HCT116 (cell line): ENCODE results near the gene NENF. TPM values are rescaled to one million over a fixed set of nuclear protein-coding genes. Genes with fewer than 3 reads are reported as not detected.
A peak's percentile ranks its signal among the peaks of the same experiment; 100 is the strongest.

Experiments
- ATAC-seq: fragments of 200-7000 bp; cut with Tn5 transposase; 2 replicates; pipeline ENCODE4 v1.9.1; 2020; ENCODE audit warnings: mild to moderate bottlenecking, moderate library complexity
- BruUV-seq: library from RNA; stranded (reverse); fragments of 400-500 nt; replicated peaks from 2 replicates; lab custom pipeline; 2021; lab: Mats Ljungman, UMichigan
- CTCF ChIA-PET: fragments of 300-600 bp; sonication (Branson Sonifier 250); formaldehyde crosslinking; loops from one replicate; lab custom pipeline; 2021; ENCODE audit warnings: antibody characterized with exemption; lab: Charles Lee
- POLR2A ChIA-PET: fragments of 300-600, 350-600 bp; sonication (Branson Sonifier 250); formaldehyde crosslinking; loops from one replicate; lab custom pipeline; 2021; ENCODE audit warnings: antibody characterized with exemption; lab: Charles Lee
- RAD21 ChIA-PET, 2 experiments: fragments of 300-600 bp; sonication (Branson Sonifier 250); formaldehyde crosslinking; loops; one replicate each; lab custom pipeline; 2023; ENCODE audit warnings: low total read pairs in 2 of 2; ENCODE audit not compliant: uncharacterized antibody in 2 of 2, unreplicated experiment in 2 of 2, low non-redundant PET in 1 of 2; lab: Charles Lee
- DNase-seq: peaks from one replicate; pipeline ENCODE4 v3.0.0-alpha.2; 2010; ENCODE audit warnings: low read depth, low spot score
- H2AFZ ChIP-seq: fragments of 200-600 bp; shearing (Covaris generic), sonication (generic); 2 replicates; pipeline ENCODE4 v1.6.1; 2017; ENCODE audit warnings: low read depth, mixed run types, mixed read lengths, antibody characterized with exemption, low read length; ENCODE audit not compliant: poor library complexity, severe bottlenecking
- H3K27ac ChIP-seq: 2 replicates; pipeline ENCODE4 v1.5.1; 2012; ENCODE audit warnings: low read depth, low read length
- H3K27me3 ChIP-seq: fragments of 200-600 bp; sonication (generic); 2 replicates; pipeline ENCODE4 v1.6.1; 2016; ENCODE audit warnings: mixed run types, low read length, mixed read lengths; ENCODE audit not compliant: insufficient read depth
- H3K36me3 ChIP-seq, 2 experiments: fragments of 200-500 bp in 1 of 2; fragments of 200-600 bp in 1 of 2; sonication (Bioruptor generic) in 1 of 2; sonication (generic) in 1 of 2; 2 replicates each; pipeline versions ENCODE4 v1.5.1 to v1.6.1; 2014 to 2016; ENCODE audit warnings: low read length in 2 of 2, inconsistent platforms in 1 of 2, mixed read lengths in 1 of 2, mixed run types in 1 of 2; ENCODE audit not compliant: insufficient read depth in 2 of 2, control insufficient read depth in 1 of 2
- H3K4me1 ChIP-seq, 2 experiments: fragments of 200-600 bp in 1 of 2; sonication (generic) in 1 of 2; 2 replicates each; pipeline versions ENCODE4 v1.5.1 to v1.6.1; 2012 to 2017; ENCODE audit warnings: low read length in 2 of 2, inconsistent platforms in 1 of 2, mild to moderate bottlenecking in 1 of 2, mixed read lengths in 1 of 2, mixed run types in 1 of 2, moderate library complexity in 1 of 2; ENCODE audit not compliant: insufficient read depth in 2 of 2, control insufficient read depth in 1 of 2
- H3K4me2 ChIP-seq: fragments of 200-600 bp; sonication (generic); 2 replicates; pipeline ENCODE4 v1.6.1; 2017; ENCODE audit warnings: mixed run types, low read length, mixed read lengths
- H3K4me3 ChIP-seq, 2 experiments: fragments of 200-600 bp in 1 of 2; sonication (generic) in 1 of 2; replicated peaks in 1 of 2; 2 replicates each; pipeline ENCODE4 v1.5.1; 2011 to 2016; ENCODE audit warnings: low read length in 2 of 2, control low read depth in 1 of 2, low read depth in 1 of 2, mild to moderate bottlenecking in 1 of 2, mixed read lengths in 1 of 2, mixed run types in 1 of 2
- H3K79me2 ChIP-seq: fragments of 200-600 bp; sonication (generic); 2 replicates; pipeline ENCODE4 v1.6.1; 2017; ENCODE audit warnings: mild to moderate bottlenecking, mixed run types, low read length, moderate library complexity, mixed read lengths; ENCODE audit not compliant: insufficient read depth
- H3K9ac ChIP-seq: fragments of 200-600 bp; sonication (generic); 2 replicates; pipeline ENCODE4 v1.6.1; 2016; ENCODE audit warnings: low read length, mixed read lengths
- H3K9me2 ChIP-seq: fragments of 200-600 bp; sonication (generic), shearing (Covaris generic); 2 replicates; pipeline ENCODE4 v1.6.1; 2017; ENCODE audit warnings: mixed run types, mild to moderate bottlenecking, moderate library complexity; ENCODE audit not compliant: insufficient read depth
- H3K9me3 ChIP-seq, 2 experiments: fragments of 200-500 bp in 1 of 2; fragments of 200-600 bp in 1 of 2; sonication (Bioruptor generic) in 1 of 2; sonication (generic) in 1 of 2; 2 replicates each; pipeline ENCODE4 v1.6.1; 2014 to 2017; ENCODE audit warnings: low read length in 2 of 2, mixed read lengths in 2 of 2, inconsistent platforms in 1 of 2, low read depth in 1 of 2, mild to moderate bottlenecking in 1 of 2, mixed run types in 1 of 2, moderate library complexity in 1 of 2; ENCODE audit not compliant: control insufficient read depth in 1 of 2, insufficient read depth in 1 of 2
- H4K20me1 ChIP-seq: fragments of 200-600 bp; sonication (generic), shearing (Covaris generic); 2 replicates; pipeline ENCODE4 v1.6.1; 2017; ENCODE audit warnings: mixed run types, mild to moderate bottlenecking, moderate library complexity; ENCODE audit not compliant: insufficient read depth
- ATF3 ChIP-seq: IDR thresholded peaks from 2 replicates; pipeline ENCODE4 v1.6.1; 2012
- CBX3 ChIP-seq: IDR thresholded peaks from 2 replicates; pipeline ENCODE4 v1.6.1; 2012; ENCODE audit warnings: low read depth
- EGR1 ChIP-seq: IDR thresholded peaks from 2 replicates; pipeline ENCODE4 v1.6.1; 2012; ENCODE audit warnings: low read depth
- ELF1 ChIP-seq: IDR thresholded peaks from 2 replicates; pipeline ENCODE4 v1.6.1; 2012; ENCODE audit warnings: low read depth, borderline replicate concordance
- EZH2 ChIP-seq: fragments of 200-600 bp; sonication (generic); IDR thresholded peaks from 2 replicates; pipeline ENCODE4 v1.6.1; 2017; ENCODE audit warnings: antibody characterized with exemption, mixed run types
- EZH2phosphoT487 ChIP-seq: fragments of 200-600 bp; IDR thresholded peaks from 2 replicates; pipeline ENCODE4 v1.6.1; 2018; ENCODE audit warnings: antibody characterized with exemption, borderline replicate concordance
- JUND ChIP-seq: IDR thresholded peaks from 2 replicates; pipeline ENCODE4 v1.6.1; 2012
- POLR2A ChIP-seq: IDR thresholded peaks from 2 replicates; pipeline ENCODE4 v1.7.0; 2011; ENCODE audit warnings: borderline replicate concordance; ENCODE audit not compliant: insufficient read depth, insufficient read length; ENCODE audit errors: extremely low read depth
- POLR2AphosphoS5 ChIP-seq: IDR thresholded peaks from 2 replicates; pipeline ENCODE4 v1.6.1; 2011; ENCODE audit warnings: mild to moderate bottlenecking, low read depth, low read length, moderate library complexity
- RAD21 ChIP-seq: IDR thresholded peaks from 2 replicates; pipeline ENCODE4 v1.6.1; 2012; ENCODE audit warnings: low read depth, mild to moderate bottlenecking
- REST ChIP-seq: IDR thresholded peaks from 2 replicates; pipeline ENCODE4 v1.6.1; 2012; ENCODE audit warnings: low read depth
- SIN3A ChIP-seq: IDR thresholded peaks from 2 replicates; pipeline ENCODE4 v1.6.1; 2012; ENCODE audit warnings: low read depth
- SRF ChIP-seq: IDR thresholded peaks from 2 replicates; pipeline ENCODE4 v1.6.1; 2012; ENCODE audit warnings: low read depth
- TCF7L2 ChIP-seq: IDR thresholded peaks from 2 replicates; pipeline ENCODE4 v1.7.0; 2011; ENCODE audit warnings: borderline replicate concordance, inconsistent platforms; ENCODE audit not compliant: insufficient read depth, insufficient read length; ENCODE audit errors: extremely low read depth
- ZNF274 ChIP-seq: fragments of 200-500 bp; sonication (Bioruptor generic); IDR thresholded peaks from 2 replicates; pipeline ENCODE4 v1.6.1; 2014; ENCODE audit warnings: mild to moderate bottlenecking, low read depth, low read length, inconsistent platforms
- intact Hi-C: fragments of 100-400 bp; cut with micrococcal nuclease; formaldehyde crosslinking; loops from 2 replicates; pipeline ENCODE4 v1.10.0; 2022
- total RNA-seq: library from RNA; stranded (reverse); gene quantifications from one replicate; pipeline ENCODE4 v1.2.1, GENCODE V29; 2021; ENCODE audit not compliant: unreplicated experiment
- TF ChIP-seq, protein P1 (sequence below), 3 experiments: fragments of 200-600 bp in 1 of 3; sonication (generic) in 1 of 3; IDR thresholded peaks in 2 of 3; conservative IDR thresholded peaks in 1 of 3; 2 replicates each; pipeline ENCODE4 v1.5.1; 2012 to 2017; ENCODE audit warnings: low read depth in 2 of 3, low read length in 2 of 3, antibody characterized with exemption in 1 of 3, borderline replicate concordance in 1 of 3, control low read depth in 1 of 3, mild to moderate bottlenecking in 1 of 3, mixed read lengths in 1 of 3, mixed run types in 1 of 3, moderate library complexity in 1 of 3; ENCODE audit not compliant: insufficient read depth in 1 of 3

Gene NENF
- total RNA-seq, 1 experiment from 2014 or later: 78.4 TPM

DNA sequence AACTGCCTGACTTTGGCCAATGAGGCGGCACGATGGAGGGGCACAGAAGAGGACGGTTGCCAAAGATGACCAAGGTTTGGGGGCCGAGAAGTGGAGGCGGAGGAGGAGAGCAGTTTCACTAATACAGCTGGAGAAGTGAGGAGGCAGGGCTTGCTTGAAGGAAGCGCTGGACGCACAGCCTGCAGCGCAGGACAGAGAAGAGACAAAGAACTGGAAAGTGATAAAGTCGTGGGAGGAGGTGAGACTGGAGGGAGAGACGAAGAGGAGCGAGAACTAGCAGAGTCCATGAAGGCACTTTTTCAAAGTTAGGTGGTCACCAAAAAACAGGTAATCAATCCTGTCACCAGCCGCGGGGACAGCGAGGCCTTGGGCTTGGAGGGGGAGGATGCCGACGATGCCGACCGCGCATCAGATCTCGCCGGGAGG lies 18.8 kb upstream of the NENF start:
- no peak; the same call in 1 of the 2 replicates for ATAC-seq

More for the DNA sequence above, 18.8 kb upstream of the NENF start:
- ChIA-PET CTCF (no interaction called here), RAD21 (no interaction called here), POLR2A (no interaction called here)
- Histone ChIP-seq H2AFZ (peak overlapping the region; percentile 41), H3K27ac (peak overlapping the region; percentile 21; the same call in 1 of the 2 replicates), H3K9ac (peak overlapping the region; percentile 80), H3K36me3 (peaks cover 12 to 17% of the 10 kb centered on the region in 2 experiments), H4K20me1 (no peaks in the 10 kb centered on the region), H3K4me2 (peak overlapping the region; percentile 81), H3K9me3 (no peaks in the 10 kb centered on the region), H3K9me2 (no peaks in the 10 kb centered on the region), H3K4me1 (peaks cover 6 to 15% of the 10 kb centered on the region in 2 experiments), H3K79me2 (peaks cover 30% of the 10 kb centered on the region), H3K27me3 (no peaks in the 10 kb centered on the region), H3K4me3 (peak overlapping the region; percentile 84 to 85)
- DNase-seq: no peak
- BruUV-seq: no TSS peak
- intact Hi-C loops: no loop called here
- no peak for TF ChIP-seq JUND
- TF ChIP-seq RAD21: no peak
- TF ChIP-seq REST: no peak
- no peak for TF ChIP-seq SRF
- no peak for TF ChIP-seq ELF1
- no peak for TF ChIP-seq SIN3A
- TF ChIP-seq EZH2: no peak
- no peak for TF ChIP-seq POLR2AphosphoS5
- TF ChIP-seq POLR2A: no peak
- no peak for TF ChIP-seq CBX3
- TF ChIP-seq ZNF274: no peak
- TF ChIP-seq TCF7L2: no peak
- no peak for TF ChIP-seq EGR1
- no peak for TF ChIP-seq ATF3
- TF ChIP-seq, protein P1, sequence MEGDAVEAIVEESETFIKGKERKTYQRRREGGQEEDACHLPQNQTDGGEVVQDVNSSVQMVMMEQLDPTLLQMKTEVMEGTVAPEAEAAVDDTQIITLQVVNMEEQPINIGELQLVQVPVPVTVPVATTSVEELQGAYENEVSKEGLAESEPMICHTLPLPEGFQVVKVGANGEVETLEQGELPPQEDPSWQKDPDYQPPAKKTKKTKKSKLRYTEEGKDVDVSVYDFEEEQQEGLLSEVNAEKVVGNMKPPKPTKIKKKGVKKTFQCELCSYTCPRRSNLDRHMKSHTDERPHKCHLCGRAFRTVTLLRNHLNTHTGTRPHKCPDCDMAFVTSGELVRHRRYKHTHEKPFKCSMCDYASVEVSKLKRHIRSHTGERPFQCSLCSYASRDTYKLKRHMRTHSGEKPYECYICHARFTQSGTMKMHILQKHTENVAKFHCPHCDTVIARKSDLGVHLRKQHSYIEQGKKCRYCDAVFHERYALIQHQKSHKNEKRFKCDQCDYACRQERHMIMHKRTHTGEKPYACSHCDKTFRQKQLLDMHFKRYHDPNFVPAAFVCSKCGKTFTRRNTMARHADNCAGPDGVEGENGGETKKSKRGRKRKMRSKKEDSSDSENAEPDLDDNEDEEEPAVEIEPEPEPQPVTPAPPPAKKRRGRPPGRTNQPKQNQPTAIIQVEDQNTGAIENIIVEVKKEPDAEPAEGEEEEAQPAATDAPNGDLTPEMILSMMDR (IDR thresholded peaks at IDR 0.05 in 2 of 3, conservative IDR thresholded peaks at IDR 0.05 in 1 of 3; ENCODE audit: borderline replicate concordance in 1 of 3, insufficient read depth in 1 of 3, low read depth in 2 of 3, low read length in 2 of 3): no peak
- TF ChIP-seq EZH2phosphoT487: no peak
